GM12872 (cell line): ENCODE data around the gene SLAMF7.

Source experiments
- TF ChIP-seq, protein P1 (sequence below): IDR thresholded peaks from 3 replicates; pipeline ENCODE4 v1.5.1; 2011; ENCODE audit warnings: low read depth, mild to moderate bottlenecking, low read length, moderate library complexity; ENCODE audit not compliant: insufficient read depth

Gene SLAMF7

DNA sequence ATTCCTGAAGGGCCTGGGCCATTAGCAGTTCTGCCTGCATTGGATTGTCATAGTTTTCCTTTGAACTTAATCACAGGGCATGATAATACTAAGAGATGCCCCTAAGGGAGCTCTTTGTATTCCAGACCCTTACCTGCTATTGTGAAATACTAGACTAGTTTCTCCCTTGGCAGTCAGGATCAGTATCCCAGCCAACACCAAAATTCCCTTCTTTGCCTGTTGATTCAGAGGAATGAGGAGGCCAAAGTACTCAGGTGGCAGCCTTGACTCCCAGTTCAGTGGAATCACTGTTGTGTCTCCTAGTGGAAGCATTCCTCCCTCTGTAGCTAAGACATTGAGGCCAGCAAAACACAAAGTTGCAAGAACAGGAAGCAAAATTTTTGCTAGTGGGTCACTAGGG lies 20.7 kb downstream of the SLAMF7 start:
- TF ChIP-seq, protein P1, sequence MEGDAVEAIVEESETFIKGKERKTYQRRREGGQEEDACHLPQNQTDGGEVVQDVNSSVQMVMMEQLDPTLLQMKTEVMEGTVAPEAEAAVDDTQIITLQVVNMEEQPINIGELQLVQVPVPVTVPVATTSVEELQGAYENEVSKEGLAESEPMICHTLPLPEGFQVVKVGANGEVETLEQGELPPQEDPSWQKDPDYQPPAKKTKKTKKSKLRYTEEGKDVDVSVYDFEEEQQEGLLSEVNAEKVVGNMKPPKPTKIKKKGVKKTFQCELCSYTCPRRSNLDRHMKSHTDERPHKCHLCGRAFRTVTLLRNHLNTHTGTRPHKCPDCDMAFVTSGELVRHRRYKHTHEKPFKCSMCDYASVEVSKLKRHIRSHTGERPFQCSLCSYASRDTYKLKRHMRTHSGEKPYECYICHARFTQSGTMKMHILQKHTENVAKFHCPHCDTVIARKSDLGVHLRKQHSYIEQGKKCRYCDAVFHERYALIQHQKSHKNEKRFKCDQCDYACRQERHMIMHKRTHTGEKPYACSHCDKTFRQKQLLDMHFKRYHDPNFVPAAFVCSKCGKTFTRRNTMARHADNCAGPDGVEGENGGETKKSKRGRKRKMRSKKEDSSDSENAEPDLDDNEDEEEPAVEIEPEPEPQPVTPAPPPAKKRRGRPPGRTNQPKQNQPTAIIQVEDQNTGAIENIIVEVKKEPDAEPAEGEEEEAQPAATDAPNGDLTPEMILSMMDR = no peak

DNA sequence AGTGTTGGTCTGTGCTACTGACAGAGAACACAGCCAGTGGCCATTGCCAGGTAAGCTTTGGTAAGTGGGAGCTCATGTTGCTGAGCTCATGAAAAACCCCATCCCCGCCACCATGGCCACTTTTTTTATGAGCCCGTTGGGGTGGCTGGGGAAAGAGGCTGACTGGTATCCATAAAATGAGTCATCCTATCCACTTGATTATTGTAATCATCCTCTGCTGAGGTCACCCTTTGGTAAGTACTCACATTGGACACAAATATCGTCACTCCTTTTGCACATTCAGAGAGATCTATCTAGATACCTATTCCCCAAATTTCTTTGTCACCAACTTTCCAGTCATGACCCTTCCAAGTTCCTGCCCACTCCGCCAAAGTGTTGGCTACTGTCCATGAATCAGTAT lies 22.0 kb downstream of the SLAMF7 start:
- TF ChIP-seq, protein P1 = no peak

DNA sequence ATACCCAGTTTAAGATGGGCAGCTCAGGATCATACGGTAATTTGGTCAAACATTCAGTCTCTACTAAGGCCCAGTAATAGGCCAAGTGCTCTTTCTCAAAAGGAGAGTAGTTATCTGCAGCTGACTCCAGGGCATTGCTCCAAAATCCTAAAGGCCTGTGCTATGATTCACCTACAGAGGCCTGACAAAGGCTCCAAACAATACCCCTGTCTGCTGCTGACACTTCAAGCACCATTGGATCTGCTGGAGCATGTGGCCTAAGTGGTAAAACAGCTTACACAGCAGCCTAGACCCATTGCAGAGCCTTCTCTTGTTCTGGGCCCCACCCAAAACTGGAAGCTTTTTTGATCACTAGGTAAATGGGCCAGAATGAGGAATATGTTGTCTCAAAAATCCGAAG lies 22.8 kb downstream of the SLAMF7 start:
- TF ChIP-seq, protein P1 = no peak

DNA sequence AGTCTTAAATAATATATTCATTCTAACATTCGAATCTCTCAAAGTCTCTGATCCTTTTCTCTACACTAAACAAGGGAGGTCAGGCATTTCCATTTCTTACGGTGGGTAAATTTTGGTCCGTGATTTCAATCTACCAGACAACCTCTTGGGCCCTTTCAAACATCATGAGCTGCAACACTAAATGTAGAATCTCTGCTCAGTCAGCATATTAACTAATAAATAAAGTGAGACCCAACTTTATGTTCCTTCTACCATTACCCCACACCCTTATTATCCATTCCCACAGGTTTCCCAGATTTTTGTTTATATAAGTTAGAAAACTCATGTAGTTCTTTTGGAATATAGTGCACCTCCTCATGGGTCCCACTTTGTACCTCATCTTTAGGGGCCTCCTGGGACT lies 24.9 kb downstream of the SLAMF7 start:
- TF ChIP-seq, protein P1 = no peak

DNA sequence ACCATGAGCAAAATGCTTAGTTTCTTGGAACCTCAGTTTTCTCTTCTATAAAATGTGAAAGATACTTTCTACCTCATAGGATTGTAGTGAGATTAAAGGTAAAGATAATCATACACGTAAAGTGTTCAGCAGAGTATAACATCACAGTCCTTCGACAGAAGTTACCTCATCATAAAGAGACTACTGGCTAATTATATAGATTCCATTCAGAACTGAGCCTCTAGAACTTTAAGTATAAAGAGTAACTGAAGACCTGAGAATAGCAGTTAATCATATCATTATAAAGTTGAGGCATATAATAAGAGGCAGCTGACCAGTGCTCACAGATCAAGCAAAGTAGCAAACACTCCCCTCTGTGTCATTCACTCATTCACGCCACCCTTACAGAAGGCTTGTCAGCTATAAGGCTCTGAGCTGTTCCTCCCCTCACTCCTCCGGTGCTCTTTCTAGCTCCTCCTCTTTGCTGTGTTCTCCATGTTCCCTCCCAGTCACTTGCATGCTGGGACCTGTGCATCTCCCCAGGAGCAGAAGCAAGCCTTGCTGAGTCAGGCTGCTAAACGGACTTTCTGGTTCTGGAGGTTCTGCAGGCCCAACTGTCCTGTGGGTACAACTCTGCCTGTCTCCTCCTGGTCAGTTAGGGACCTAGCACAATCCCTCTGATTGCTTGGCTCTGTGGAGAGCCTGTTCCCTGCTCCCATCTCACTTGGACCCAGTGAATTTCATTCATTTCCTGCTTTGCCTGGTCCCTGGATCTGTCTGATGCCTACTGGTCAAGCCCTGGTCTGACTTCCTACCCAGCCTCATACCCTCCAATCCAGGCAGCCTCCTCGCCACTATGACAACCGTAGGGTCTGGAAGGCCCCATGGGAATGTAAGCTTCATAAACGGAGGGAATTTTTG lies 28.6 kb downstream of the SLAMF7 start:
- TF ChIP-seq, protein P1 = no peak

DNA sequence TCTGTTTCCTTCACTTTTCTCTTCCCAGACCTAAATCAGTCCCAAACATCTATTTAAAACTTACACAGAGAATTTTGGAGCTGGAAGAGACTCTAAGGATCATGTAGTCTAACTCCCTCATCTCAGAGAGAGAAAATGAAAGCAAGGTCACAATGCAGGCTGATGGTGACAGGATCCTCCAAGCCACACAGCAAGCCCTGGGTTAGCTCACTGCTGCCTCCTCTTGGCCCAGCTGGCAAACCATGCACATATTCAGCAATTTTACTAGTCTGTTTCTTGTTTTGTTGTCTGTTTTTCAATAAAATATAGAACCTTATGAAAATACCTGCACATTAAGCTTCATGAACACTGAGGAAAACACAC lies 29.2 kb downstream of the SLAMF7 start:
- TF ChIP-seq, protein P1 = peak; percentile 97

DNA sequence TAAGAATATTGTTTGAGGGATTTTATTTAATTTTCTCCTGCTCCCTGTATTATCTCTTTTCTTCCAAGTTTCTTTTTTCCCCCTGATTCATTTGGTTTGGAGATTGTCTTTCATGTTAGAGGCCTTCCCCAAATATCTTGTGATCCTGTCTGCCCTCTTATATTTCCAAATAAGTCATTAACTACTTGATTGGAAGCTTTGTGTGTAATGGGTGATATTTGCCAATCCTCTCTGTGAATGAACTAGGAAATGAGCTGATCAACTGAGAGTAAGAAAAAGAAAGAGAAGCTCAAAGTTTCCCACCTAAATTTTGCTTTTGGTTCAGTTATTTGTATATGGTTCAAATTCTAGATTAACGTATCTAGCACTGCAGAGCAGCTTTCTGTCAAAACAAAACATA lies 33.3 kb downstream of the SLAMF7 start:
- TF ChIP-seq, protein P1 = no peak
